ENCODE data around the gene TOPBP1.
"Not testable (repeated sequence)": the region's sequence is repeated elsewhere in the genome, so short reads cannot be mapped to it uniquely, and the experiment has no call there.

Gene TOPBP1

DNA sequence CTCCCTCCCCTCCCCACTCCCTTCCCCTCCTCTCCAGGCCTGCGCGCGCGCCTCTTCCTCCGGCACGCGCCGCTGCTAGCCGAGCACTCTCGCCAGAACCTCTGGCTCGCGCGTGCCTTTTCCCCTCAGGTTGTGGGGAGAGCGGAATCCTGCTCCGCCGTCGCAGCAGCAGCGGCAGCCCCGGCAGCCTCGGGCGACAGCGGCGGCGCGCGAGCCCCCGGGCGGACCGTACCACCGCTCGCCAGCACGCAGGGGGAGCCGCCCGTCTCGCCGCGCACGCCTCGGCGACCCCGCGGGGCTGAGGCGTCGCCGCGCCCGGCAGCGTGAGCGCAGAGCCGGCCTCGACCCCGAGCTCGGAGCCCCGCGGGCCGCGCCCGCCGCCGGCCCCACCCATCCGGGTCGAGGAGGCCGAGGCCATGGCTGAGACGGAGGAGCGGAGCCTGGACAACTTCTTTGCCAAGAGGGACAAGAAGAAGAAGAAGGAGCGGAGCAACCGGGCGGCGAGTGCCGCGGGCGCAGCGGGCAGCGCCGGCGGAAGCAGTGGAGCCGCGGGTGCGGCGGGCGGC, 88.0 kb downstream of the TOPBP1 start, which contains the start of gene CDV3:
Gene CDV3 (plus strand): TSS at position 58 of the 566 bp plus-strand sequence. CDS start 359 bp downstream, at position 417.
- Histone ChIP-seq H3K9me3 (ENCODE audit: control insufficient read depth, low read length) (no peaks in the 10 kb centered on the region), H3K27me3 (ENCODE audit: control insufficient read depth, insufficient read depth, low read length) (no peaks in the 10 kb centered on the region), H3K4me3 (ENCODE audit: low read length) (peak within 1 kb of the TSS; percentile 53), H3K9ac (ENCODE audit: low read length) (peak within 1 kb of the TSS; percentile 86), H3K4me1 (ENCODE audit: control insufficient read depth, insufficient read depth, low read length) (peaks cover 38% of the 10 kb centered on the region), H3K36me3 (ENCODE audit: control insufficient read depth, insufficient read depth, low read length) (peaks cover 4% of the 10 kb centered on the region)

DNA sequence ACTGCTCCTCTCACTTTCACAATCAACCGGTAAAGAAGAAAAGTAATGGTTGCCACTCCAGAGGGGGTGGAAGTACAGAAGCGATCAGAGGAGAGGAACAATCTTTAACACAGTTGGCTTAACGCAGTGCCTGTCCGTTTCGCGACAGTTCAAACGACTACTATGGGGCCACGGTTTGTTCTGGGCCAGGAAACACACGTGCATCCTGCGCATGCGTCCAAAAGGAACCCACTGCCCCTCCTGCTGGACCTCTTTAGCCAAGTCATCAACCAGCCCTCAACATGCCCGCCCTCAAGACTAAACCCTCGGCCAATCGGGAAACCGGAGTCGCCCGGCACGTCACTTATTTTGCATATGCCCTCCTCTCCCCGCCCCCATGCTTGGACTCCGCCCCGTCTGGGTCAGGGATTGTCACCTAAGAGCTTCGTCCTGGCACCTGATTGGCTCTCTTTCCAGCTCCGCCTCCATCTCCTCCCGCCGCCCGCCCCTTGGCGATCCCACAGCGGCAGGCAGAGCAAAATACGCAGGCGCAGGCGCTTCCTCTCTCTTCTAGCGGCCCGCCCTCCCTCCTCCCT, 88.6 kb downstream of the TOPBP1 start:
- H3K4me1 ChIP-seq (ENCODE audit: control insufficient read depth, insufficient read depth, low read length), result peaks cover 38% of the 10 kb centered on the region
- H3K4me3 ChIP-seq (ENCODE audit: low read length), result peak overlapping the region; percentile 21
- H3K36me3 ChIP-seq (ENCODE audit: control insufficient read depth, insufficient read depth, low read length), result peaks cover 4% of the 10 kb centered on the region
- no peaks in the 10 kb centered on the region for H3K27me3 ChIP-seq (ENCODE audit: control insufficient read depth, insufficient read depth, low read length)
- peak overlapping the region; percentile 57 for H3K9ac ChIP-seq (ENCODE audit: low read length)
- H3K9me3 ChIP-seq (ENCODE audit: control insufficient read depth, low read length), result no peaks in the 10 kb centered on the region

DNA sequence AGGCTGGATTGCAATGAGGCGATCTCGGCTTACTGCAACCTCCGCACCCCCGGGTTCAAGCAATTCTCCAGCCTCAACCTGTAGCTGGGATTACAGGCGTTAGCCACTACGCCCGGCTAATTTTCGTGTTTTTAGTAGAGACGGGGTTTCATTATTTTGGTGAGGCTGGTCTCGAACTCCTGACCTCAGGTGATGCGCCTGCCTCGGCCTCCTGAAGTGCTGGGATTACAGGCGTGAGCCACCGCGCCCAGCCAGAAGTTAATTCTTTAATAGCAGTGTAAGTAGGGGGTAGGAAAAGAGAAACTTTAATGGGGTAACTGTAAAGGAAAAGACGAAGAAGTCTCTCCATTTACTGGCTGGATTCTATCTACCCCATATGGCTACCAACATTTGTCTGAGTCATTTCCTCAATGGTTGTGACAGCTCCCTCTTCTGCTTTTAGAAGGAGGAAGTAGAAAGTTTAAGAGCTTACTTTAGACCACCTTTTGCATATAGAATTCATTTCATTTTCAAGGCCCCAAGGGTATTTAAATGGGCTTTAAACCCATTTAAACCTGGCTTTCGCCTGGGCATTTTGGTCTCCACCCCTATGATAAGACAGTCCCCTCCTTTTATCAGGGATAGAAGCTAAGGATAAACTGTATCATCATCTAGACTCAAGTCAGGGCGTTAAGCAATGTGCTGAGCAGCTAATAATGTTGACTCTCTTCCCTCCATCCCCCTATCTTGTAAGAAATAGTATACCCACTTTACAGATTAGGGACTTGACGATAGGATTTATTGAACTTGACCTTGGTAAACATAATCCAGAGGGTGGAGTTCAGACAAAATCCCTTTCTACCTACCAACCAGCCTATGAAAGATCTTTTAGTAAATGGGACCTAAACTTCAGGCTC, 89.3 kb downstream of the TOPBP1 start:
- no peaks in the 10 kb centered on the region for H3K9me3 ChIP-seq (ENCODE audit: control insufficient read depth, low read length)
- H3K4me3 ChIP-seq (ENCODE audit: low read length), result peak overlapping the region; percentile 21
- peak overlapping the region; percentile 49 for H3K9ac ChIP-seq (ENCODE audit: low read length)
- peaks cover 38% of the 10 kb centered on the region for H3K4me1 ChIP-seq (ENCODE audit: control insufficient read depth, insufficient read depth, low read length)
- H3K36me3 ChIP-seq (ENCODE audit: control insufficient read depth, insufficient read depth, low read length), result peaks cover 4% of the 10 kb centered on the region
- H3K27me3 ChIP-seq (ENCODE audit: control insufficient read depth, insufficient read depth, low read length), result no peaks in the 10 kb centered on the region

DNA sequence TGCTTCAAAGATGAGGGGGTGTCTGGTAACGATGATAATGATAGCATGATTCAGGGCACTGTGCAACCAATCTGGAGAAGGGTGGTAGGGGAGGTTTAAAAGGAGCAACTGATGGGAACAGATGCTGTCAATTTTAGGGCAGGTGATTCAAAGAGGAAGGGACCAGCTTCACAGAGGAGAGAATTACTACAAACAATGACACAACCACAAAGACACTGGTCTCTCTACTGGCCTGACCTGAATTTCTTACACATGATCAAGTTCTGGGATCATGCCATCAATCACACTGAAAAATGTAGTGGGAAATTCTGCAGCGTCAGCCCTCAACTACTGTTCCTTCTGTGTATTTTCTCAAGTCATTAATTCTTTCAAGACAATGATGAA, 90.8 kb downstream of the TOPBP1 start:
- H3K4me3 ChIP-seq (ENCODE audit: low read length), result no peak overlapping the region
- H3K27me3 ChIP-seq (ENCODE audit: control insufficient read depth, insufficient read depth, low read length), result no peaks in the 10 kb centered on the region
- peaks cover 38% of the 10 kb centered on the region for H3K4me1 ChIP-seq (ENCODE audit: control insufficient read depth, insufficient read depth, low read length)

DNA sequence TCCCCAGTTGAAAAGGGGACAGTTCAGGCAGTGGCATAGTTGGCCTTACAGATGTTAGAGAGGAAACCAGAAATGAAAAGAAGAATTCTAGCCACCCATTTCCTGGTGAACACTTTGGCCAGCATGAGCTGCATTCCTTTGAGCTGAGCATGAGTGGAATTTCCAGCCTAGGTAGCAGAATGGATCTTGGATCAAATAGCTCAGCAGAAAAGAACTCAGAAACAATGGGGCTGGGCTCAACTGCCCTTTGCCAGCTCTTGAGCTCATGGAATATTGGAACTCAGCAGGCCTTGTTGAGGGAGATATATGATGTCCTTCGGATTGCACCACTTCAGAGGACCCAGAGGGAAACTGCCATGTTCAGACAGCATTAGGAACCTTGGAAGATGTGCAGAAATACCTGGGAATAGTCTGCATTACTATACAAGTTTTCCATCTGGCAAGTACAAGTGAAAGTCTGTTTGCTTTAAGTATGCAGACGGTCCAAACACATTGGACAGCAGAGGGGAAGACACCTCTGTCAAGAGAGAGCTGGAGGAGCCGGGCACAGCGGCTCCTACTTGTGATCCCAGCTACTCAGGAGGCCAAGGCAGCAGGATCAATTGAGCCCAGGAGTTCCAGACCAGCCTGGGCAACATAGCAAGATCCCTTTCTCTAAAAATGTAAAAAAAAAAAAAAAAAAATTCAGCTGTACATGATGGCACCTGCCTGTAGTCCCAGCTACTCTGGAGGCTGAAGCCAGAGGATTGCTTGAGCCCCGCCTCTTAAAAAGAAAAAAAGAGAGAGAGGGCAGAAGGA, 91.4 kb downstream of the TOPBP1 start:
- Histone ChIP-seq H3K27me3 (ENCODE audit: control insufficient read depth, insufficient read depth, low read length) (no peaks in the 10 kb centered on the region), H3K36me3 (ENCODE audit: control insufficient read depth, insufficient read depth, low read length) (no peaks in the 10 kb centered on the region), H3K4me1 (ENCODE audit: control insufficient read depth, insufficient read depth, low read length) (peaks cover 38% of the 10 kb centered on the region)

More for the DNA sequence above, 90.8 kb downstream of the TOPBP1 start:
- Histone ChIP-seq H3K36me3 (ENCODE audit: control insufficient read depth, insufficient read depth, low read length) (peaks cover 2% of the 10 kb centered on the region), H3K9ac (ENCODE audit: low read length) (no peak overlapping the region), H3K9me3 (ENCODE audit: control insufficient read depth, low read length) (no peaks in the 10 kb centered on the region)

DNA sequence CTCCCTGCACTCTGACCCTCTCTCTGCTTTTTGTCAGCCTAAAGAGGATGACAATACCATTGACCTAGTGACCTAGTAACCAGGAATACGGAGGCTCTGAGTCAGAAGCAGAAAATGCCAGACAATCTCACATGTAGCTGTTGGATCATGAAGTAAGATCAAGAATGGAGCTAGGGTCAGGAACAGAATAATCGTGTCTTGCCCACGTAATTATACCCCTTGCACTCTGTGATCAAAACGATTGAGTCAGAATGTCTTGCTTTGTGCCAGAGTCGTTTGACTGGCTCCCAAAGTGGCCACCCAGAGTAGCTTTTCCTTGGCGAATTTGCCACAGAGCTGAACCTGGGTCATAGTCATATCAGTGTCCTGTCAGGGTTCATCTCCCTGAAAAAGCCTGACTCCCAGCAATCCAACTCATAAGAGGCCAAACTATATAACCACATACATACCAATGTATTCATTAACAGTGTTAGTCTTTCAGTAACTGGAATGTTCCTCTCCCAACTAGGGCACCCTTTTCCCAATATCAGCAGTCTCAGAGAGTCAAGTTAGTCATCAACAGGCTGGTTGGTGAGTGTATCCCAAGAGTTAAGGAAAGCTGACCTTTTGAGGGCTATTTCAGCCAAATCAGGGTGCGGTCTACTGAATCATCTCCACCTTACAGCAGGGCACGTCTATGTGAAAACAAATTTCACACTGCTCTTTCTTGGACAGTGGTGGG, 93.3 kb downstream of the TOPBP1 start:
- no peaks in the 10 kb centered on the region for H3K9me3 ChIP-seq (ENCODE audit: control insufficient read depth, low read length)
- H3K4me1 ChIP-seq (ENCODE audit: control insufficient read depth, insufficient read depth, low read length), result peaks cover 38% of the 10 kb centered on the region
- no peaks in the 10 kb centered on the region for H3K36me3 ChIP-seq (ENCODE audit: control insufficient read depth, insufficient read depth, low read length)
- no peak overlapping the region for H3K9ac ChIP-seq (ENCODE audit: low read length)
- H3K4me3 ChIP-seq (ENCODE audit: low read length), result no peak overlapping the region
- no peaks in the 10 kb centered on the region for H3K27me3 ChIP-seq (ENCODE audit: control insufficient read depth, insufficient read depth, low read length)

More for the DNA sequence above, 91.4 kb downstream of the TOPBP1 start:
- Histone ChIP-seq H3K4me3 (ENCODE audit: low read length) (no peak overlapping the region), H3K9me3 (ENCODE audit: control insufficient read depth, low read length) (no peaks in the 10 kb centered on the region), H3K9ac (ENCODE audit: low read length) (no peak overlapping the region)

DNA sequence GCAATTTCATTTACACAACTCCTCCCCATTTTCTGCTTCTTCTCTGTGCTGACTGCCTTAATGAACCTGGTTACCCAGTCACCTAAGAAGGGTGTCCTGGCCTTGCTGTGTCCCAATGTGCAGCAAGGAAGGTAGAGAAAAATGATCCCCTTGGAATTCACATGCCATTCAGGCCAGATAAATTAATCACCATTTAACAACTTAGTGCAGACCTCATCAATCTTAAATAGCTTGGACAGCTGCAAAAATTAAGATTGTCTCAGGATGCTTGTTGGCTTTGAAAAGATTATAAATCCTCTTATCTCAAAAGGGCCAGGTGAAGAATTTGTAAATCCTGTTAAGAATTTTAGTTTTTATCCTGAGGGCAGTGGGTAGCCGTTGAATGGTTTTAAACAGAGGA, 97.9 kb downstream of the TOPBP1 start:
- no peaks in the 10 kb centered on the region for H3K27me3 ChIP-seq (ENCODE audit: control insufficient read depth, insufficient read depth, low read length)
- H3K36me3 ChIP-seq (ENCODE audit: control insufficient read depth, insufficient read depth, low read length), result no peaks in the 10 kb centered on the region
- no peaks in the 10 kb centered on the region for H3K9me3 ChIP-seq (ENCODE audit: control insufficient read depth, low read length)
- H3K9ac ChIP-seq (ENCODE audit: low read length), result no peak overlapping the region
- no peak overlapping the region for H3K4me3 ChIP-seq (ENCODE audit: low read length)
- H3K4me1 ChIP-seq (ENCODE audit: control insufficient read depth, insufficient read depth, low read length), result peaks cover 7% of the 10 kb centered on the region

DNA sequence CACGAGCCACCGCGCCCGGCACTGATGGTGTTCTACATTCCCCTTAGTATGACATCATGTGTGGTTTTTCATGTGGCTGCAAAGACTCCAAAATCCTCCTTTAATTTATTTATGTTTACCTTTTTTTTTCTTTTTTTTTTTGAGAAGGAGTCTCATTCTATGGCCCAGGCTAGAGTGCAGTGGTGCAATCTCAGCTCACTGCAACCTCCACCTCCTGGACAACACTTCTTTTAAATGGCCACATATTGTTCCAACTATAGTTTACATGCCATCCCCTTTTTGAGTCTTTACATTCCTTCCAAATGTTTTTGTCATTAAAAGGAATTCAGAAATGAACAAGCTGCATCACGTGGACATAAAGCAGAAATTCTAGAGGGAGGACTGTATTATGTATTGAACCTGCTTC, 98.6 kb downstream of the TOPBP1 start:
- Histone ChIP-seq H3K9me3 (ENCODE audit: control insufficient read depth, low read length) (no peaks in the 10 kb centered on the region), H3K4me1 (ENCODE audit: control insufficient read depth, insufficient read depth, low read length) (peaks cover under 1% of the 10 kb centered on the region), H3K9ac (ENCODE audit: low read length) (no peak overlapping the region), H3K27me3 (ENCODE audit: control insufficient read depth, insufficient read depth, low read length) (no peaks in the 10 kb centered on the region), H3K36me3 (ENCODE audit: control insufficient read depth, insufficient read depth, low read length) (no peaks in the 10 kb centered on the region), H3K4me3 (ENCODE audit: low read length) (no peak overlapping the region)

DNA sequence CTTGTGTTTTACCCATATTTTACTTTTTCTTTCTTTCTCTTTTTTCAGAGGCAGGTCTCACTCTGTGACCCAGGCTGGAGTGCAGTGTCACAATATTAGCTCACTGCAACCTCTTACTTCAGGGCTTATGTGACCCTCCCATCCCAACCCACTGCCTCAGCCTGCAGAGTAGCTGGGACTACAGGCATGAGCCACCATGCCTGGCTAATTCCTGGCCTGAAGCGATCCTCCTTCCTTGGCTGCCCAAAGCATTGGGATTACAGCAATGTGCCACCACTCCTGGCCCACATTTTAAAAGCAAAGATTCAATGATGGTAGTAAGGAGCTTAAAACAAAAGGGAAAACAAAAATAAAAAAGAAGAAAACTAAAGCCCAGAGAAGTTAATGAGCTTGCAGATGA, 99.4 kb downstream of the TOPBP1 start:
- no peaks in the 10 kb centered on the region for H3K4me1 ChIP-seq (ENCODE audit: control insufficient read depth, insufficient read depth, low read length)
- no peaks in the 10 kb centered on the region for H3K9me3 ChIP-seq (ENCODE audit: control insufficient read depth, low read length)
- H3K36me3 ChIP-seq (ENCODE audit: control insufficient read depth, insufficient read depth, low read length), result no peaks in the 10 kb centered on the region
- no peak overlapping the region for H3K9ac ChIP-seq (ENCODE audit: low read length)
- no peak overlapping the region for H3K4me3 ChIP-seq (ENCODE audit: low read length)
- H3K27me3 ChIP-seq (ENCODE audit: control insufficient read depth, insufficient read depth, low read length), result no peaks in the 10 kb centered on the region

DNA sequence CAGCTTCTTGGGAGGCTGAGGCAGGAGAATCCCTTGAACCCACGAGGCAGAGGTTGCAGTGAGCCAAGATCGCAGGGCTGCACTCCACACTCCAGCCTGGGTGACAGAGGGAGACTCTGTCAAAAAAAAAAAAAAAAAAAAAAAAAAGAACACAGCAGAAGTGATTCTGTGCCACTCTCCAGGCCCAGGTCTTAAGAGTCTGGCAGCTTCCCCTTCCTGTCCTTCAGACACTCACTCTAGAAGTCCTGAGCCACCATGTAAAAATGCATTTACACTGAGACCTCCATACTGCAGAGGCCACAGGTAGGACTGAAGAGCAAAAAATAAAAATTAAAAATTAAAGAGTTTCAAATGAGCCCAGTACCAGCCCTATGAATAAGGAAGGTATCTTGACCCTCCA, 100.1 kb downstream of the TOPBP1 start:
- H3K4me3 ChIP-seq (ENCODE audit: low read length), result no peak overlapping the region

DNA sequence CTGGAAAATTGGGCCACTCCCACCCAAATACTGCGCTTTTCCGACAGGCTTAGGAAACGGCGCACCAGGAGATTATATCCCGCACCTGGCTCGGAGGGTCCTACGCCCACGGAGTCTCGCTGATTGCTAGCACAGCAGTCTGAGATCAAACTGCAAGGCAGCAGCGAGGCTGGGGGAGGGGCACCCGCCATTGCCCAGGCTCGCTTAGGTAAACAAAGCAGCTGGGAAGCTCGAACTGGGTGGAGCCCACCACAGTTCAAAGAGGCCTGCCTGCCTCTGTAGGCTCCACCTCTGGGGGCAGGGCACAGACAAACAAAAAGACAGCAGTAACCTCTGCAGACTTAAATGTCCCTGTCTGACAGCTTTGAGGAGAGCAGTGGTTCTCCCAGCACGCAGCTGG, 110.2 kb downstream of the TOPBP1 start:
- peaks cover 12% of the 10 kb centered on the region for H3K4me1 ChIP-seq (ENCODE audit: control insufficient read depth, insufficient read depth, low read length)
- not testable (repeated sequence) for H3K9ac ChIP-seq (ENCODE audit: low read length); H3K27me3 ChIP-seq (ENCODE audit: control insufficient read depth, insufficient read depth, low read length); H3K9me3 ChIP-seq (ENCODE audit: control insufficient read depth, low read length); H3K4me3 ChIP-seq (ENCODE audit: low read length); H3K36me3 ChIP-seq (ENCODE audit: control insufficient read depth, insufficient read depth, low read length)

More for the DNA sequence above, 100.1 kb downstream of the TOPBP1 start:
- H3K27me3 ChIP-seq (ENCODE audit: control insufficient read depth, insufficient read depth, low read length), result no peaks in the 10 kb centered on the region
- no peaks in the 10 kb centered on the region for H3K36me3 ChIP-seq (ENCODE audit: control insufficient read depth, insufficient read depth, low read length)
- H3K4me1 ChIP-seq (ENCODE audit: control insufficient read depth, insufficient read depth, low read length), result no peaks in the 10 kb centered on the region
- H3K9me3 ChIP-seq (ENCODE audit: control insufficient read depth, low read length), result no peaks in the 10 kb centered on the region
- H3K9ac ChIP-seq (ENCODE audit: low read length), result no peak overlapping the region
